Epithelial cell of proximal tubule (primary cell): Measurements from ENCODE around the gene YBEY. TPM values are rescaled to one million over a fixed set of nuclear protein-coding genes. Genes with fewer than 3 reads are reported as not detected.
A peak's percentile ranks its signal among the peaks of the same experiment; 100 is the strongest.
"Not testable (repeated sequence)": the region's sequence is repeated elsewhere in the genome, so short reads cannot be mapped to it uniquely, and the experiment has no call there.

Source experiments
- DNase-seq: peaks from one replicate; pipeline ENCODE4 v3.0.0-alpha.2; 2011; ENCODE audit warnings: low read depth
- H3K4me3 ChIP-seq: 2 replicates; pipeline ENCODE4 v1.5.1; 2011; ENCODE audit warnings: low read depth, mild to moderate bottlenecking, low read length
- total RNA-seq: library from RNA; depleted of rRNA; stranded (reverse); fragments of >200 nt; gene quantifications from 2 replicates; pipeline ENCODE4 v1.2.3, GENCODE V29; 2015
- TF ChIP-seq, protein P1 (sequence below): conservative IDR thresholded peaks from 2 replicates; pipeline ENCODE4 v1.5.1; 2012; ENCODE audit warnings: low read depth, mild to moderate bottlenecking, low read length

YBEY gene, protein sequence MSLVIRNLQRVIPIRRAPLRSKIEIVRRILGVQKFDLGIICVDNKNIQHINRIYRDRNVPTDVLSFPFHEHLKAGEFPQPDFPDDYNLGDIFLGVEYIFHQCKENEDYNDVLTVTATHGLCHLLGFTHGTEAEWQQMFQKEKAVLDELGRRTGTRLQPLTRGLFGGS
- 7.0 and 10.9 TPM in 2 replicates for total RNA-seq

DNA sequence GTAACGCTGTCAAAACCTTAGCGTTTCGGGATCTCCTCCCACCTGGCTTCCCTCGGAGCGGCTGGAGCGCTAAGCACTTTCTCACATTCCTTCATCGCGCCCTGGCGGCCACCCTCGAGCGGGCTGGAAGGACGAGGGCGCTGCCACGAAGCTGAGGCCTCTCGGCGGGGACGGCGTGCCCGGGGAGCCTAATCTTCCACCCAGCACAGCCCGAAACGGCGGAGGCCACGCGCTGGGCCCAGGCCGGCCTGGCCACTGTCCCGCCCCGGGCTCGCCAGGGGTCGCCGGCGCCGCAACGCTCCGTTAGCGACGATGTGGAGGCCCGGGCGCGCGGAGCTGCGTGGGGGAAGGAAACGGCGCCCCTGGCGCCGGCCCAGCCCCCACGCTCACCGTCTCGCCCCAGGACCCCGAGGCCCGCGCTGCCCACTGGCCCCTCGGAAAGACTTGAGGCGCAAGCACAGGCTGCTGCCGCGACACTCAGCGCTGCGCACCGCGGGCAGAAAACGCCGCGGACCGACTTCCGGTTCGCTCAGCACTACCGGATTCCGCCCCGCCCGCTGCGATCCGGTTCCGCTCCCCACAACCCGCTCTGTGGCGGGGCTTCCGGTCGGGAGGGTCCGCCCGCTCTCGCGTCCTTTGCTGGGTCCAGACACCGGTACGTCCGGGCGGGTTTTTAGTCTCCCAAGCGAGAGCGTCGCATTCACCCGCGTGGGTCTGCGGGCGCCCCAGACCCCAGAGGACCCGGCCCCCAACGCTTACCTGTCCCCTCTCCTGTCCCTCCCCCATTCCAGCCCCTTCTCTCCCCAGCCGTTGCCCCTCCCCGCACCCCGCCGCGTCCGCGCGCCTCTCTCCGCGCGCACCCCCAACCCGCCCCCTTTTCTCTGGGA is at the start of gene YBEY:
Gene YBEY (plus strand): TSS at position 582 of the 887 bp plus-strand sequence. CDS start 572 bp downstream, outside the sequence.
- TF ChIP-seq, protein P1, sequence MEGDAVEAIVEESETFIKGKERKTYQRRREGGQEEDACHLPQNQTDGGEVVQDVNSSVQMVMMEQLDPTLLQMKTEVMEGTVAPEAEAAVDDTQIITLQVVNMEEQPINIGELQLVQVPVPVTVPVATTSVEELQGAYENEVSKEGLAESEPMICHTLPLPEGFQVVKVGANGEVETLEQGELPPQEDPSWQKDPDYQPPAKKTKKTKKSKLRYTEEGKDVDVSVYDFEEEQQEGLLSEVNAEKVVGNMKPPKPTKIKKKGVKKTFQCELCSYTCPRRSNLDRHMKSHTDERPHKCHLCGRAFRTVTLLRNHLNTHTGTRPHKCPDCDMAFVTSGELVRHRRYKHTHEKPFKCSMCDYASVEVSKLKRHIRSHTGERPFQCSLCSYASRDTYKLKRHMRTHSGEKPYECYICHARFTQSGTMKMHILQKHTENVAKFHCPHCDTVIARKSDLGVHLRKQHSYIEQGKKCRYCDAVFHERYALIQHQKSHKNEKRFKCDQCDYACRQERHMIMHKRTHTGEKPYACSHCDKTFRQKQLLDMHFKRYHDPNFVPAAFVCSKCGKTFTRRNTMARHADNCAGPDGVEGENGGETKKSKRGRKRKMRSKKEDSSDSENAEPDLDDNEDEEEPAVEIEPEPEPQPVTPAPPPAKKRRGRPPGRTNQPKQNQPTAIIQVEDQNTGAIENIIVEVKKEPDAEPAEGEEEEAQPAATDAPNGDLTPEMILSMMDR = peak; percentile 44

DNA sequence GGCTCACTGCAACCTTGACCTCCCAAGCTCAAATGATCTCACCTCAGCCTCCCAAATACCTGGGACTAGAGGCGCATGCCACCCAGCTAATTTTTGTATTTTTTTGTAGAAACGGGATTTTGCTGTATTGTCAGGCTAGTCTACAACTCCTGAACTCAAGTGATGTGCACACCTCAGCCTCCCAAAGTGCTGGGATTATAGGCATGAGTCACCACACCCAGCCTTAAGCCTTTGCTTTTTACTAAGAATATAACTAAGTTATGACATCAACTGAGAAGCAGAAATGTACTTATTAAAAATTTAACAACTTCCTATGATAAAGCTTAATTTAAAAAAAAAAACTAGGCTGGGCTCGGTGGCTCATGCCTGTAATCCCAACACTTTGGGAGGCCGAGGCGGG is 48.7 kb upstream of the YBEY start:
- TF ChIP-seq, protein P1 = no peak
- no peak overlapping the region for H3K4me3 ChIP-seq
- no peak for DNase-seq

More for the DNA sequence above, at the start of gene YBEY:
- DNase-seq = peak; percentile 37
- peak within 1 kb of the TSS; percentile 76 for H3K4me3 ChIP-seq

DNA sequence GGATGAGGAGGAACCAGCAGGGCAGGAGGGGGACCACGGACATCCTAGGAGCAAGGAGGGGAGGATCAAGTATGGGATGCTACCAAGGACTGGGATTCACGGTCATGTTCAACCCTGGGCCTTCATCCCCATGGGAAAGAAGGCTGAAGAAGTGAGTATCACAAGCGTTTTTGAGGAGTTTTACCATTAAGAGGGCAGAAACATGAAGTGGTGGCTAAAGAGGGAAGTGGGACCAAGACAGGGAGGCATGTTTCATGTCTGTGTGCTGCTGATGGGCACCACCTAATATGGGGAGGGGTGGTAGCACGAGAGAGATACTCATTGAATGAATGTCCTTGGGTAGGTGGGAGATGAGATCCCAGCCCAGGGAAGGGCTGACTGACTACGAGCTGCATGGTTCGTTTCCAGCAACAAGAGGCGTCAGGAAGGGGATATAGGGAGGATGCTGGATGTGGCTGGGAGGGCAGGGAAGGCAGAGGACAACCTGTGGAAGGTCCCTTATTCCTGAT is 46.3 kb upstream of the YBEY start:
- TF ChIP-seq, protein P1 = no peak
- no peak for DNase-seq
- no peak overlapping the region for H3K4me3 ChIP-seq

DNA sequence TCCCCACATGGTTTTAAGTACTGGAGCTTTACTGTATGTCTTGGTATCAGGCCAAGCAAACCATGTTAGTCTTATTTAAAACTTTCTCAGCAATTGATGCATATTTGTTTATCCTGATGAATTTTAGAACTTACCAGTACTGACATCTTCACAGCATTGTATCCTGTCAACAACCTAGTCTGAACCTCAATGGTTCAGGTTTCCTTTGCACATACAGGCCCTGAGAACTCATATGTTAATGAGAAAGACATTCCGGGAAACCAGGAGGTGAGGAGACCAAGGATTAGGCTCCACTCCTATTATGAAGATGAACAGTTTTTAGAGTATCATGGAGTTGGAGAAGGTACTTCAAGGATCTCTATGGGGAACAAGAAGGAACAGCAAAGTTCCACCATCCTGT is 44.6 kb upstream of the YBEY start:
- not testable (repeated sequence) for DNase-seq, H3K4me3 ChIP-seq

DNA sequence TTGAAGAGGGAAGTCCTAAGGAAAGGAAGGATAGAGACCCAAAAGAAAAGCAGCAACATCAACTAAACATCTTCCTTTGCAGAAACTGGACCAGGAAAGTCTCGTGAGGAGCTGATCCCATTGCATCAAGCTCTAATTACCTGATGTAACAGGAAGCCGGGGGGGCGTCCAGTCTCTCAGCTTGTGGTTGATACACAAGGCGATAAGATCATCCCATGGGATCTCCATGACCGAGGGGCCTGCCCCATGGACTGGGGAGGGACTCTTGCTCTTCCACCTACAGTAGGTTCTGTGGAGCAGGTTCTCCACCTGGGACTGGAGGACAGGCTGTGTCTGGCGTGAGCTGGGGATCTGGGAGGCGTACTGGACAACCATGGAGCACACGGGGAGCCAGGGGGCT is 42.8 kb upstream of the YBEY start:
- TF ChIP-seq, protein P1 = no peak
- DNase-seq = no peak
- no peak overlapping the region for H3K4me3 ChIP-seq

DNA sequence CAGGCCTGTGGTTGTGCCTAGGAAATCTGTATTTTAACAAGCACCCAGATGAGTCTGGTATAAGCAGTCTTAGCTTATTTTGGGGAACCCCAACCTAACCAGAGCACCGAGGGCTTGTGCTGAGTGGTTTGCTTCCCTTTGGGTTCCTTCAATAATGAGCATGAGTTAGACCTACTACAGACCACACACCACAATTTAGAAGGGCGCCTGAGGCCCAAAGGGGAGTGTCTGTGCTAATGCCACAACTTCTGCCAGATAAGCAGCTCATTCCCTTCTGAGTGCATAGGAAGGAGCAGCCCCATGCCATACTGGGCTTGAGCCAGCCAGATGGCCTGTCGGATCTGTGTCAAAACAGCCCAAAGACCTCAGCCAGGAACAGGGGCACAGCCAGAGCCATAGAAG is 42.2 kb upstream of the YBEY start:
- TF ChIP-seq, protein P1 = no peak
- DNase-seq = no peak
- no peak overlapping the region for H3K4me3 ChIP-seq

DNA sequence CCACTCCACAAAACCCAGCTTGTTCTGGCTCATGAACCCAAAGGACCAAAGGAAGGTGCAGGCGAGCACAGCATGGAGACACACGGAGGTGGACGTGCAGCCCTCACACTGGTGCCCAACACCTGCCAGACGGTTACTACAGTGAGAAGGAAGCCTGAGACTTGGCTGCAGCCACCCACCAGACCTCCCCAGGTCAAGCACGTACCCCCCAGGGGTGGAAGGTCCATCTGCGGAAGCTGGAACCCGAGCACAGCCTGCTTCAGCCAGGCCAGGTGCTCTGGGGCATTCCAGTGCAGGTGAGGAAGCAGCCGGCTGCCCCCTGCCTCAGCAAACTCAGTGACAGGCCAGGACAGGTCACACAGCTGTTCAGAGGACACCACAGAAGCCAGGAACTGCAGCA is 41.5 kb upstream of the YBEY start:
- H3K4me3 ChIP-seq = no peak overlapping the region
- no peak for DNase-seq
- TF ChIP-seq, protein P1 = no peak
